H7 (cell line): ENCODE data around the gene ZNF750. TPM values are rescaled to one million over a fixed set of nuclear protein-coding genes. Genes with fewer than 3 reads are reported as not detected.

Experiments
- DNase-seq: peaks from one replicate; pipeline ENCODE4 v3.0.0; 2012
- H3K27me3 ChIP-seq: 2 replicates; pipeline ENCODE4 v1.6.0; 2011; ENCODE audit warnings: mild to moderate bottlenecking, low read length; ENCODE audit not compliant: control insufficient read depth, insufficient read depth
- H3K36me3 ChIP-seq: replicated peaks from 2 replicates; pipeline ENCODE4 v1.5.1; 2011; ENCODE audit warnings: low read length; ENCODE audit not compliant: control insufficient read depth, insufficient read depth
- H3K4me3 ChIP-seq: 2 replicates; pipeline ENCODE4 v1.5.1; 2011; ENCODE audit warnings: low read depth, mild to moderate bottlenecking, control low read depth, low read length, moderate library complexity; ENCODE audit not compliant: insufficient read depth
- total RNA-seq: library from RNA; depleted of rRNA; stranded (reverse); fragments of >200 nt; shearing (Covaris generic); gene quantifications from 2 replicates; pipeline ENCODE4 v1.2.3, GENCODE V29; 2014

The ZNF750 gene
- total RNA-seq, 1 experiment from 2014 or later: not detected

GRCh38 chr17:82876602-82877379 lies 37.0 kb upstream of the ZNF750 start:
- Histone ChIP-seq H3K36me3 (no peaks in the 10 kb centered on the region), H3K4me3 (no peak overlapping the region), H3K27me3 (no peaks in the 10 kb centered on the region)
- peak; percentile 86 for DNase-seq

GRCh38 chr17:82876149-82876548 lies 36.3 kb upstream of the ZNF750 start:
- no peaks in the 10 kb centered on the region; the same call in 1 of the 2 replicates for H3K36me3 ChIP-seq

GRCh38 chr17:82875407-82875856 lies 35.6 kb upstream of the ZNF750 start:
- no peak overlapping the region for H3K4me3 ChIP-seq
- peaks cover 3% of the 10 kb centered on the region for H3K36me3 ChIP-seq
- peak; percentile 94 for DNase-seq
- no peaks in the 10 kb centered on the region for H3K27me3 ChIP-seq

More at GRCh38 chr17:82876149-82876548, 36.3 kb upstream of the ZNF750 start:
- H3K27me3 ChIP-seq: no peaks in the 10 kb centered on the region
- DNase-seq: no peak
- H3K4me3 ChIP-seq: no peak overlapping the region

GRCh38 chr17:82874011-82874835 lies 34.4 kb upstream of the ZNF750 start:
- H3K27me3 ChIP-seq: no peaks in the 10 kb centered on the region
- H3K36me3 ChIP-seq: peaks cover 6% of the 10 kb centered on the region
- no peak overlapping the region for H3K4me3 ChIP-seq
- no peak for DNase-seq

- Histone ChIP-seq H3K27me3 (no peaks in the 10 kb centered on the region), H3K4me3 (no peak overlapping the region), H3K36me3 (peaks cover 6% of the 10 kb centered on the region)
- peak; percentile 73 for DNase-seq
These were observed 33.7 kb upstream of the ZNF750 start for GRCh38 chr17:82873521-82873920.

- no peaks in the 10 kb centered on the region for H3K27me3 ChIP-seq
- no peak overlapping the region for H3K4me3 ChIP-seq
- DNase-seq: peak; percentile 68
- peaks cover 6% of the 10 kb centered on the region for H3K36me3 ChIP-seq
These were observed 33.0 kb upstream of the ZNF750 start for GRCh38 chr17:82872591-82873520.

GRCh38 chr17:82871776-82872561 lies 32.1 kb upstream of the ZNF750 start:
- Histone ChIP-seq H3K4me3 (no peak overlapping the region), H3K36me3 (peaks cover 6% of the 10 kb centered on the region), H3K27me3 (no peaks in the 10 kb centered on the region)
- no peak for DNase-seq

GRCh38 chr17:82871056-82871775 lies 31.4 kb upstream of the ZNF750 start:
- H3K36me3 ChIP-seq: peaks cover 6% of the 10 kb centered on the region
- peak; percentile 88 for DNase-seq
- H3K4me3 ChIP-seq: no peak overlapping the region
- no peaks in the 10 kb centered on the region for H3K27me3 ChIP-seq

GRCh38 chr17:82870541-82870940 lies 30.7 kb upstream of the ZNF750 start:
- H3K4me3 ChIP-seq: no peak overlapping the region
- H3K27me3 ChIP-seq: no peaks in the 10 kb centered on the region
- no peak for DNase-seq
- peaks cover 6% of the 10 kb centered on the region for H3K36me3 ChIP-seq

GRCh38 chr17:82870091-82870491 lies 30.3 kb upstream of the ZNF750 start:
- H3K36me3 ChIP-seq: peaks cover 6% of the 10 kb centered on the region
- H3K4me3 ChIP-seq: no peak overlapping the region
- DNase-seq: no peak
- H3K27me3 ChIP-seq: no peaks in the 10 kb centered on the region

- no peak for DNase-seq
- H3K27me3 ChIP-seq: no peaks in the 10 kb centered on the region
- no peak overlapping the region for H3K4me3 ChIP-seq
- peaks cover 6% of the 10 kb centered on the region for H3K36me3 ChIP-seq
These were observed 29.7 kb upstream of the ZNF750 start for GRCh38 chr17:82869536-82869935.

- no peak for DNase-seq
These were observed 28.9 kb upstream of the ZNF750 start for GRCh38 chr17:82868715-82869131.

GRCh38 chr17:82867763-82868325 lies 28.0 kb upstream of the ZNF750 start:
- no peaks in the 10 kb centered on the region for H3K27me3 ChIP-seq
- DNase-seq: no peak
- H3K4me3 ChIP-seq: no peak overlapping the region
- peaks cover 6% of the 10 kb centered on the region for H3K36me3 ChIP-seq

More at GRCh38 chr17:82868715-82869131, 28.9 kb upstream of the ZNF750 start:
- Histone ChIP-seq H3K27me3 (no peaks in the 10 kb centered on the region), H3K4me3 (no peak overlapping the region), H3K36me3 (peaks cover 6% of the 10 kb centered on the region)
